HG02981 (cell line): ENCODE measurements around the gene PFKL.
A peak's percentile ranks its signal among the peaks of the same experiment; 100 is the strongest.

Experiments
- ATAC-seq: cut with Tn5 transposase; IDR thresholded peaks from one replicate; pipeline ENCODE4 v1.9.1; 2021; ENCODE audit warnings: mild to moderate bottlenecking, moderate library complexity; ENCODE audit not compliant: unreplicated experiment

The PFKL gene

GRCh38 chr21:44299458-44300261 is at the start of gene PFKL:
Gene PFKL, plus strand, starts transcription at chr21:44300053. Its CDS starts 53 bp downstream, at chr21:44300106.
- ATAC-seq: peak; percentile 49

DNA sequence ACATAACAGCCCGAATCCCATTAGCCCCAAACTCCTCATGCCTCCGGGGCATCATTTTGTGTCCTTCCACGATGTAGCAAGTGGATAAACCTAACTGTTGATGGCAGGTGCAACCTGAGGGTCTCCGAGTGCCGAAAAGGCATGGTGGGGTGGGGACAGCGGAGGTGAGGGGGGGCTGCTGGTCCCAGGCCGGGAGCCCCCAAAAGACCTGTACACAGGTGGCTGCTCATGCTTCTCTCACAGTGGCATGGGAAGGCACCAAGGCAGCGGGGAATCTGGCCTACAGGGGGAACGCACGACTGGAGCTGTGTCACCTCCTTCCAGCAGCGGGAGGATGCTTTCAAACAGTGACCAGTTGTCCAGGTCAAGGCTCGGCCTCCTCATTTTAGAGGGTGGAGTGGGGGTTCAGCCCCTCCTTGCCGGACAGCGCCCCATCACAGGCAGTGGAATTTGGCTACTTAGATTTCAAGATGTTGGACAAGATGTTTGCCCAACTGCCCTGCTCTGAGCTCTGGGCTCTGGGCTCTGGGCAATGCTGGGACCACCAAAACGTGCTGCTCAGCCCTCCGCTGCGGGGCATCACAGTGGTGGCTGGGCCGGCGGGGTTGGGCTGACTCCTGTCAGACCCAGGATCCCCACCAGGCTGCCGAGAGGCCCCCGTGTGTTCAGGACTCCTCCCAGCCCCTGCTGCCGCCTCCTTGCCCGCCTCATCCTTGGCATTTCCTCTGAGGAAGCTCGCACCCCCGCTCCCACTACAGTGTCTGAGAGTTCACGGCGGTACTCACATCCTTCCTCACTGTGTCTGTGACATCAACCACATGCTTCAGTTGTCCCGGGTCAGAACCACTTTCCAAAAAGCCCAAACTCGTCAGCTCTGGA is 45.8 kb upstream of the PFKL start:
- no peak for ATAC-seq

DNA sequence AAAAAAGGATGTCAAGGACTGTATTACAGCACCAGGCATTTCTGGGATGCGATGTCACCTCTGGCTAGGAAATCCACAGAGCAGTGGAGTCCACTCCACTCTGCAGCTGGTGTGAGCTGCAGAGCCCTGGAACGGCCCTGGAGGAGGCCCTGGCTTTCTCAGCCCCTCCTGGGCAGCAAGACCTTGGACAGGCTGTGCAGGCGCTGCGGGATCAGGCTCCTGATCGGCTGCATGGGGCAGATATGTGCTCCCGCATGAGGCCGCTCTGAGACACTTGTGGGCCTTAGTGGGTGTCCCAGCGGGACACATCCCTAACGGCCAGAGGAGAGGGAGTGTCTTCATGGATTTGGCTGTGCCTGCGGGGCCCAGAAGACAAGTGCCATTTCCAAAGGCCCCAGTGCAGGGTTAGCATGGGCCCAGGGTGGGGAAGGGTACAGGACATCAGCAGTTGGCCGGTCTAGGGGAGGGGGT is 44.3 kb upstream of the PFKL start:
- ATAC-seq: no peak

DNA sequence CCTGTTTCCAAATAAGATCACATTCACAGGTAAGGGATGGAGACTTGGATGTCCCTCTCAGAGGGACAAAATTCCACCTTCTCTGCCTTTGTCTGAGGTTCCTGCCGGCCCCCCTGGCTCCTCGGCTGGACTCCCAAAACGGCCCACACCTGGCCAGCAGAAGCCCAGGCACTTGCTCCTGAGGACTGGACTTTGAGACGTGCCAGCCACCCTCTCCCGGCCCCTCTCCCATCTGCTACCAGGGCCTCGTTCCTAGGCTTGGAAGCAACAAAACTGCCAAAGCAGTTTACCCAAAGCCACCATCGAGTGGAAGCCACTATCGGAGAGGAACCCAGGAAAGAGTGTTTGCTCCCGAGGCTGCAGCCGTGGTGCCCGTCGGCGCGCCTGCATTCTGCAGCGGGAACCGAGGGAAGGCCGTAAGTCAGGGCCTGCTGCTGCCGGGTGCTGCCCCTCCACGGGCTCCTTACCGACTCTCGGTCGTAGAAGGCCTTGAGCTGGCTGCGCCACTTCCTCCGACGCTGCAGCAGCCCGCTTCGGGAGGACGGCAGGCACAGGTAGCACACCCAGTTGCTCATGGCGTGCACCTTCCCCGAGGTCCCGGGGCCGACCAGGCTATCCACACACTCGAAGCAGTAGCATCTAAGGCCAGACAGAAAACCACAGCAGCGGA is 41.7 kb upstream of the PFKL start:
- no peak for ATAC-seq

DNA sequence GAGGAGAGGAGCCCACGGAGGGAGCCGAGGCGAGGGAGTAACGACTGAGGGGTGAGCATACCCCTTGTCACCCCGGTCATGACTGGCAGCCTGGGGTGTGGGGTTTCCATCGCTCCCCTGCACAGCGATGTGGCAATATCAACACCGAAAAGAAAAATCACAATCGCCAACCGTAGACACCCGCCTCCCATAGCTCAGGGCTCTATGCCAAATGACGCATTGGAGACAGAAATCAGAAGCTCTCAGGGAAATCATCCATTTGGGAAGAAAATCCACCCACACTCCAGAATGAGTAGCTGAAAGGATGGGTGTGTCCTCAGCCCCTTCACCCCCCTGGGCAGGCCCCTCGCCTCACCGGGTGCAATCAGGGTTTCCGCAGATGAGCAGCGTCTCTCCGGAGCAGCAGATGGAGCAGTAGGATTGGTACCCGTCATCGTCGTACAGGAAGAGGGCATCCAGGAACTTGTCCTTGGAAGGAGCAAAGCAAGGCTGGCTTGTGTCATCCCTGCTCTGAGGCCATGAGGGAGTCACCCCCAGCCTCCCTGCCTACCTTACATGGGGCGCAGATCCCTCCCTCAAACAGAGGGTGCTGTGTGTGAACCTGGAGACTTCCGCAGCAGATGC is 40.7 kb upstream of the PFKL start:
- no peak for ATAC-seq

DNA sequence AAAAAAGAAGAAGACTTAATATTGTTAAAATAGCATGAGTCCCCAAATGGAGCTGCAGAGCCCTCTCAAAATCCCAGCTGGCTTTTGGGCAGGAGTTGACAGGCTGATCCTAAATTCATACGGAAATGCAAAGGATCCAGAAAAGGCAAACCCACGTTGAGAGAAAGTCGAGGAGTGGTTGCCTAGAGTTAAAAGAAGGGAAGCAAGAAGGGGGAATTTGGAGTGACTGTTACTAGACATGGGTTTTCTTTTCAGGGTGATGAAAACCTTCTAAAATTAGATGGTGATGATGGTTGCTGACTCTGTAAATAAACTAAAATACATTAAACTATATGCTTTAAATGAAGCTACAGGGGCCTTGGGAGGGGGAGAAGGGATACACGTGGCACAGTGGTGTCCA is 39.8 kb upstream of the PFKL start:
- no peak for ATAC-seq

DNA sequence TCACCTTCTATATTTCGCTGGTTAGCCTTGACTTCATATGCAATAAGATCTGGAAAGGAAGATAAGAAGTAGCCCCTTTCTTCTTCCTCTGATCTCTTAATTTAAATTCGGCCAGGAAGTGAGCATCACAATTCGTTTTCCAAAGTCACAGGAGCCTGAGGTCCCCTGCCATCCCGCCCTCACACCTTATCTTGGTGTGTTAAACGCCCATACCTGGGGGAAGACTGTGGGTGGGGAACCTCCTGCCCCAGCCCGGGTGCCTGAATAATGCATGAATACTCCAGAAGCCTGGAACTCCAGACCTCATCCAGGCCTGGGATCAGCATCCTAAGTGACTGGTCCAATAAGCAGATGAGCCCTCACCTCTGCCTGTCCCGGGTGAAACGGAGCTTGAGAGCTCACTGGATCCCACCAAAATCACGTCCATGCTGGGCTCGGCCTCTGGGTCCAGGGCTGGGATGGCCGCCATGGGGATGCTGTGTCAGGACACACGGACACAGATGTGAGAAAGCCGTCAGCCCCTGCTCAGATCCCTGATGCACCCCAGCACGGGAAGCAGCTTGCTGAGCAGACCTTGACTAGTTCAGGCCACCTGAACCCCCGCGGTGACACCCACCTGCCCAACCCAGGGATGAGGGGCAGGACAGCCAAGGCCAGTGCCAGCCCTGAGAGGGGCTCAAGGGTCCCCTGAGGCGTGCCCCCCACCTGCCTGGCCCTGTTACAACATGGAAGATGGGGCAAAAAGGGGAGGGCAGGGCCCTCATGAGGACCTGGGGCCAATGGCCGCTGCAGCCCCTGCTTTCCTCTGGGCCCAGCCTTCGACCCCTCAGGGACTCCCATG is 38.8 kb upstream of the PFKL start:
- no peak for ATAC-seq

- ATAC-seq: no peak
Measured at GRCh38 chr21:44261675-44262295, 38.1 kb upstream of the PFKL start, which contains the start of gene DNMT3L. Gene DNMT3L, minus strand, starts transcription at chr21:44261897. Its CDS starts 638 bp downstream, at chr21:44261259.

GRCh38 chr21:44262338-44263056 is 37.4 kb upstream of the PFKL start:
- ATAC-seq: no peak

GRCh38 chr21:44263221-44263760 is 36.6 kb upstream of the PFKL start:
- ATAC-seq: no peak

DNA sequence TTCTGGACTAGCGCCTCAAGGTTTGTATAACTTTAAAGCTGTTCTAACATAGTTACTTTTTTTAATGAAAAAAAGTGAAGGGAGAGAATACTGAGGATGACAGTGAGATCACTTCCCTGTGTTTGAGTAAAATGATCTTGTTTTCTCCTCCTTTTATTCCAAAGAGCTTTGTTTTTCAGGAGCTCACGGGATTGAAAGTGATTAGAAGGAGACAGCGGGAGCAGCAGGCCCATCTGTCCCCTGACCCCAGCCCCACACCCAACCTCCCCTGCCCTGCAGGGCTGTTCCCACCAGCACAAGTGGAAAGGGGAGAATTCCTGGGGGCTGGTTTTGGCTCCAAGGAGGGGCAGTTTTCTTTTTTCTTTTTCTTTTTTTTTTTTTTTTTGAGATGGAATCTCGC is 36.1 kb upstream of the PFKL start:
- no peak for ATAC-seq

DNA sequence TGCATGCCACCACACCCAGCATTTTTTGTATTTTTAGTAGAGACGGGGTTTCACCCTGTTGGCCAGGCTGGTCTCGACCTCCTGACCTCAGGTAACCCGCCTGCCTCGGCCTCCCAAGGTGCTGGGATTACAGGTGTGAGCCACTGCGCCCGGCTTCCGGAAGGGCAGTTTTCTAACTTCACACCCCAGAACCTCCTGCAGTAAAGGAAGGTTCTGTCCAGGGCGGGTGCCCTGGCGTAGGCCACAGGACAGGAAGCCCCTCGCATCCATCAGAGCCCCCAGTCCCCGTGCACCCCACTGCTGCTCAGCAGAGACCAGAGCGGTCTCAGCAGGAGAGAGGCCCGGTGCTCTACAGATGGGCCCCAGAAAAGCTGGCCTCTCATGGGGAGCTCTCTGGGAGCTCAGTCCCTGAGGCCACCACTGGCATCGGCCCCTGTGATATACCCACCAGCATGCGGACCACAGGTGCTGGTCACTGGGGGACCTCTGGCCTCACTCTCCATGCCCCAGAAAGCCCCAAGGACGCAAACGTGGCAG is 34.1 kb upstream of the PFKL start:
- ATAC-seq: no peak

GRCh38 chr21:44267655-44268142 is 32.2 kb upstream of the PFKL start:
- ATAC-seq: no peak

DNA sequence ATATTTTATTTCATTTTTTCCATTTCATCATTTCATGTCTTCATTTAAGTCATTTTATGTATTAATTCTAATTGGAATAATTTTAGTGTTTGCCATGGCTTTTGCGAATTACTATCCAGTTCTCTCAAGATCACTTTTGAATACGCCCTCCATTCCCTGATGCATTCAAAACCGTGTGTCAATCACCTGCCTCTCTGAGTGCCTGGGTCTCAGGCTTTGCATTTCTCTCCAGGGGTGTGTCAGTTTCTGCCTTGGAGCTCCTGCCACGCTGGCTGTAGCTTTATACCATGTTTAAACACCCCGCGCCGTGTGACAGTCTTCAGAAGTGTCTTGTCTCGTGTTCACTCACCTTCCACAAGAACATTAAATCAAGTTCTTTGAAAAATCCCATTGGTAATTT is 30.8 kb upstream of the PFKL start:
- ATAC-seq: no peak

GRCh38 chr21:44271558-44272283 is 28.1 kb upstream of the PFKL start:
- no peak for ATAC-seq

GRCh38 chr21:44272284-44272858 is 27.5 kb upstream of the PFKL start:
- ATAC-seq: no peak

- no peak for ATAC-seq
Measured at GRCh38 chr21:44273046-44273445, 26.8 kb upstream of the PFKL start.
